HK-2 (cell line): ENCODE measurements around the gene KIF21A.
"Not testable (repeated sequence)": the region's sequence is repeated elsewhere in the genome, so short reads cannot be mapped to it uniquely, and the experiment has no call there.

Source experiments
- DNase-seq: peaks from one replicate; pipeline ENCODE4 v3.0.0-alpha.2; 2018; ENCODE audit not compliant: unreplicated experiment

KIF21A gene

GRCh38 chr12:39343665-39344064, 99.3 kb downstream of the KIF21A start:
- no peak for DNase-seq

DNA sequence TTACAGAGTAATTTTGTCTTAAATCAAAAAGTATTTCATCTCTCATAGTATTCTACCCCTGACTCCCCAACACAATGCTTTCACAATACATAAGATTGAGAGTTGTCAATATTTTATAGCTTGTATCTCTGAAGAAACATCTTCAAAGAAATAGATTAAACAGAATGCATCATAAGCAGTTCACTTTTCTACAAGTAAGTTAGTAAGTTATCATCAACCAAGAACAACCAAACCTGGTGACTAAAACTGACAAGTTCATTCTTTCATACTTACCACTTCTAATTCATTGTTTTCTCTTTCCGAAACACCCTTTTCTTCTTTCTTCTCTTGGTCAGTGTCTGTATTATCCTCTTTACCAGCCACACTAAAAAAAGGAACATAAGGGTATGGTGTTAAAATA, 101.2 kb downstream of the KIF21A start:
- DNase-seq = no peak

- DNase-seq = no peak
Observed at GRCh38 chr12:39341179-39341578, 101.7 kb downstream of the KIF21A start.

- no peak for DNase-seq
Observed at GRCh38 chr12:39332661-39333175, 110.2 kb downstream of the KIF21A start.

DNA sequence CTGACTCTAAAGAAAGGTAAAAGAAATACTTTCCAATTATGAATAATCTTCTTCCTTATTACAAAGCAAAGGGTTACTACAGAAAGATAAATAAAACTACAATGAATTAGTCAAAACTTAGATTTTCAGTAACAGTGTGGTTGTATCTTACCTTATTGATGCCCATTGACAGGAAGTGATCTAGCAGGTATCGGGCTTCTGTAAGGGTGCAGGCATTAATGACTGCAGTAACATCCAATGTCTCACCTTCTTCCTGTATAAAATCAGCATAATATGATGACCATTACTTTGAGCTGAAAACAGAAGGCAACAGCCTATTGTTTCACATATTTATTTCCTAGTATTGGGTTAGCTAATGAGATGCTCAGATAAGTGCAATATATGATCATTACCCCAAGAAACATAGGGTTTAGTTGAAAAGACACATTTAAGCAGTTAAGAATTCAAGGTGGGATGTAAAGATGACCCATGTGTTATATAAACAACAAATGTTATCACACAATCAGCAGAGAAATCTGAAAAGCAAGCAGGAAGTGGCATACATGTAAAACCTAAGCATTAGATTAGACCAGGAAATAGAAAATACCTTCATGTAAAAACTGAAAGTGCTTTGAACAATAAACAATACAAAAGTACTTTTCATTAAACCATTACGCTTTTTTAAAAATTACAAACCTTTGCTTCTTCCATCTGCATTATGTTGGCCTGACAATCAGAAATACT, 111.2 kb downstream of the KIF21A start:
- DNase-seq = no peak

GRCh38 chr12:39329876-39330275, 113.0 kb downstream of the KIF21A start:
- DNase-seq = no peak

DNA sequence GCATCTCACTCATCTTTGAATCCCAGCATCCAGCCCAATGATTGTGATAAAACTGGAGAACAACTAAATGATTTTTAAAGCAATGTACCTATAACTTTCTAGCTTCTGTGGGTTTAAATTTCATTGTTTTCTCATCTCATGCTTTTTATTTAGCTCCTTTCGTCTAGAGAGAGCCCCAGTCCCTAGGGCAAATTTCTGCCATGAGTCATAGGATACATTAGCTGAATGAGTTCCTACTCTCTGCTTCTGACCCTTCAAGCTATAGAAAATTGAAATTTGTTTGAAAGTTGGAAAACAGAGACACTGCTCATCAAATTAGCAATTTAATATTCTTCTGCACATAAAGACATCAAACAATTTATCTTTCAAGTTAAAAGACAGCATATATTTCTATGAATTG, 113.9 kb downstream of the KIF21A start:
- DNase-seq = no peak

- no peak for DNase-seq
Observed at GRCh38 chr12:39327965-39328364, 115.0 kb downstream of the KIF21A start.

GRCh38 chr12:39327510-39327909, 115.4 kb downstream of the KIF21A start:
- DNase-seq = no peak

DNA sequence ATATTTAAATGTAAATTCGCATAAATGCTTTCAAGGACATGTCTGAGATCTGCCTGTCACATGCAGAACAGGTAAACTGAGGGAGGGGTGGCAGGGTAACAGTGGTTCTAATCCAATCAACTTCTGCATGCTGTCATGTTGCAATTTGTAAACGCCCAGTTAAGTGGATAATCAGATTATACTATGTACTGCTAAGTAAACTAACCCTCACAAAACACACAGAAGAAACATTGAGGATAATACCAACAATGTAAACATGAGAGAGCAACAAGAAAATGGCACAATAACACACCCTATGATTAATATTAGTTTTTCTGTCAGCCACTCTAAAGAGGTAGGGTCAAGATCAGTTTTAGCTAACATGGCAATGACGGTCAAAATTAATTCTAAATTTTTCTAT, 123.7 kb downstream of the KIF21A start:
- DNase-seq = no peak

GRCh38 chr12:39314547-39314946, 128.4 kb downstream of the KIF21A start:
- no peak for DNase-seq

- DNase-seq = no peak
Observed at GRCh38 chr12:39309516-39309915, 133.4 kb downstream of the KIF21A start.

DNA sequence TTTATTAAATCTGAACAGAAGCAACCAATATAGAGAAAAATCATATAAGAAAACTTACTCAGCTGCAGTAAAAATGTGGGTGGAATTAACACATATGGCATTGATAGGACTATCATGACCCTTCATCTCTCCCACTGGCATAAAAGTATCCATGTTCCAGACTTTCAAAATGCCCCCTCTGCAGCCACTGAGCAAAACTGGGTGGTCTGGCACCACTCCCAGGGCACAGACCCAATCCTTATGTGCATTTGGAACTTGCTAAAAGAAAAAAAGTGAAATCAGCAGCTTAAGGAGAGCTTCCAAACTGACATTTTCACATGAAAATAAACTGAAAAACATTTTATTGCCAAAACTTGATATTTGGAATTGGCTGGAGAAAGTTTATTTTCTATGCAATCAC, 141.5 kb downstream of the KIF21A start:
- no peak for DNase-seq

- no peak for DNase-seq
Observed at GRCh38 chr12:39300799-39301198, 142.1 kb downstream of the KIF21A start.

DNA sequence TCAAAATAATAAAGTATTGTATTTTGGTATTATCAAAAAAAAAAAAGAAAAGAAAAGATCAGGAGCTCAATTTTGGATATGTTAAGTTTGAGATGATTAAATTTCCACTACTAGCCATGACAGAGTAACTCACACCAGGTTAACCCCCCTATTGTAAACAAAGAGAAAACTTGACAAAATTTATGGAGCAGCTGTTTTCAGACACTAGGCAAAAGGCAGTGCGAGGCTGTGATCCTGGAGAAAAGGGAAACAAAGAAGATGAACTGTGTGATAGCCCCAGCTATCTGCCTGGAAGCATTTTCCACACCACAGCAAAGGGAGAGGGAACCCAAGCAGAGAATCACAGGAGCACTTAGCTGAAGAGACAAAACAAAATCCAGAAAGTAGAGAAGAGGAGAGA, 145.0 kb downstream of the KIF21A start:
- no peak for DNase-seq

GRCh38 chr12:39296496-39296895, 146.4 kb downstream of the KIF21A start:
- DNase-seq = no peak

- DNase-seq = not testable (repeated sequence)
Observed at GRCh38 chr12:39295593-39295992, 147.3 kb downstream of the KIF21A start.

- no peak for DNase-seq
Observed at GRCh38 chr12:39294715-39295114, 148.2 kb downstream of the KIF21A start.

DNA sequence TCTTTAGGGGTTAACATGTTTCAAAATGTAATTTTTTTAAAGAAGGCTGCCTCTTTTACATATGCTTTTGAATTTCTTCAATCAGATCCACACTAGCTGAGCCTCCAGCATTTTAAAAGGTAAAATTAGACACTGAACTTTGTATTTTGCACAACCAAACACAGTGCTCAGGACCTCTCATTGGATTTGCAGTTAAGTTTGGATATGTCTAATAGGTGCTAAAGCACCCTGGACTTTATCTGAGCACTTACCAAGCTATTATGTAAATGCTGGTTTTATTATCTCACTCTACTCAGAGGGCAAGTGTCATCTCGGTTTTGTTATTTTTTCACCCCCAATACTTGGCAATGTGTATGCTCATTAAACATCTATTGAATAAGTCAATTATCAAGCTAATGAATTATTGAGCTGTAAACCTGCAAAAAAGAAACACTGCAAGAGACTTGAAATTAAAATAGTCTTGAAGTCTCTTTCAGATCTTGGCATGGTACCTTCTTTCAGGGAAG, 150.7 kb downstream of the KIF21A start:
- no peak for DNase-seq

DNA sequence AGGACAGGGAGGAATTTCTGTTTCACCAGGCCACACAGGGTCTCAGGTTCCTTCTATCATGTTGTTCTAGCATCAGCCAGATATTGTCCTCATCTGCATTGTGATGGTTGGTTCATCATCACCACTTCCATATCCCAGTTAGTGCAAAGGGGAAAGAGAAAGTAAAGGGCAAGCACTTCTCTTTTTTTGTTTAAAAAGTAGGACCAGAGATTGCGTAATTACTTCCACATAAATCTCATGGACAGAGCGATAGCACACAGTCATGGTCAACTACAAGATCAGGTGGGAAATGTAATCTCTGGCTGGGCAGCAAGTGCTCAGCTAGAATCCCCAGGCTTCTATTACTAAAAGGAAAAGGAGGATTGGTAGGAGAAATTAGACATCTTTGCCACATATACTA, 155.1 kb downstream of the KIF21A start:
- DNase-seq = no peak

DNA sequence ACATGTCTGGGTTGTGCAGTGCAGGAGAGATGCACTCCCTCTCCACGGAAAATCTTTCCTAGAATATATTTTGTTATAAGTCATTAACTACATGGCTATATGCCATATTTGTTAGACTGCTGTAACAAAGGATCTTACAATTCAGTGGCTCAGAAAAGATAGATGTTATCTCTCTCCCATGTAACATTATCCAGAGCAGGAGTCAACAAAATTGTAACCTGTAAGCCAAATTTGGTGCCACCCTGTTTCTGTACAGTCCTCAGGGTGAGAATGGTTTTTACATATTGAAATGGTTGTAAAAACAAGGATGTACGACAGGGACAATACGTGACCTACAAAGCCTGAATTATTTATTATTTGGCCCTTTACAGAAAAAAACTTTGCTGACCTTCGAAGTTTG, 155.5 kb downstream of the KIF21A start:
- DNase-seq = no peak

- no peak for DNase-seq
Observed at GRCh38 chr12:39278426-39278825, 164.5 kb downstream of the KIF21A start.

- no peak for DNase-seq
Observed at GRCh38 chr12:39277416-39277815, 165.5 kb downstream of the KIF21A start.

DNA sequence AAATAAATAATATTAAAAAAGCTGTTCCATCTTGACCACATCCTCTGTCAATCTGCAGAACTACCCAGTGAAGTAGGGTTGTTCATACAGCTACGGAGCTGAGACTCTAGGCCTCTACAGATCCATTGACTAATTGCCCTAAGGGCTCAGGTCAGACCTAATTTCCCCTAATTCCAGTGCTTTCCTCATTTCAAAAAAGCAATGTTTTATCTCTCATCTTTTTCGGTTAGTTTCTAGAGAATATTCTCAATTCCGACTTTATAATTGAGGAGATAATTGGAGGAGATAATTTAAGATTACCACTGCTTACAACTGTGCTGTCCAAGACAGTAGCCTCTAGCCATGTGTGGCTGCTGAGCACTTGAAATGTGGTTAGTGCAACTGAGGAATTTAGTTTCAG, 167.1 kb downstream of the KIF21A start:
- no peak for DNase-seq
